Keratinocyte (primary cell): ENCODE results near the gene PLXNA2. TPM values are rescaled to one million over a fixed set of nuclear protein-coding genes. Genes with fewer than 3 reads are reported as not detected.

Experiments used
- DNase-seq: peaks from one replicate; pipeline ENCODE4 v3.0.0-alpha.2; 2011; ENCODE audit warnings: low read depth, missing footprints, low spot score
- FAIRE-seq: peaks from 2 replicates; lab custom pipeline; 2011; peaks lifted over from hg19 to GRCh38; lab: Jason Lieb, UNC
- H2AFZ ChIP-seq: 2 replicates; pipeline ENCODE4 v1.6.0; 2012; ENCODE audit warnings: low read length, control low read depth, inconsistent platforms; ENCODE audit not compliant: control insufficient read depth
- H3K27ac ChIP-seq: 2 replicates; pipeline ENCODE4 v1.5.1; 2011; ENCODE audit warnings: low read length; ENCODE audit not compliant: control insufficient read depth, insufficient read depth
- H3K27me3 ChIP-seq: 3 replicates; pipeline ENCODE4 v1.6.0; 2011; ENCODE audit warnings: low read length; ENCODE audit not compliant: control insufficient read depth, insufficient read depth; ENCODE audit errors: extremely low read depth
- H3K36me3 ChIP-seq, 2 experiments: 2 replicates in 1 of 2; 3 replicates in 1 of 2; pipeline ENCODE4 v1.5.1; 2011; ENCODE audit warnings: low read length in 2 of 2, mild to moderate bottlenecking in 1 of 2; ENCODE audit not compliant: control insufficient read depth in 2 of 2, insufficient read depth in 2 of 2; ENCODE audit errors: extremely low read depth in 1 of 2
- H3K4me1 ChIP-seq: 3 replicates; pipeline ENCODE4 v1.5.1; 2011; ENCODE audit warnings: low read length; ENCODE audit not compliant: control insufficient read depth, insufficient read depth; ENCODE audit errors: extremely low read depth
- H3K4me2 ChIP-seq: 3 replicates; pipeline ENCODE4 v1.6.0; 2011; ENCODE audit warnings: low read depth, low read length; ENCODE audit not compliant: control insufficient read depth, insufficient read depth; ENCODE audit errors: extremely low read depth
- H3K4me3 ChIP-seq, 3 experiments: fragments of 200-600 bp in 1 of 3; sonication (generic) in 1 of 3; 2 replicates in 2 of 3; 3 replicates in 1 of 3; pipeline ENCODE4 v1.5.1; 2011 to 2016; ENCODE audit warnings: low read length in 3 of 3, mild to moderate bottlenecking in 3 of 3, control low read depth in 2 of 3, inconsistent platforms in 1 of 3, low read depth in 1 of 3, mixed read lengths in 1 of 3, mixed run types in 1 of 3, moderate library complexity in 1 of 3; ENCODE audit not compliant: control insufficient read depth in 2 of 3, insufficient read depth in 2 of 3; ENCODE audit errors: extremely low read depth in 1 of 3
- H3K79me2 ChIP-seq: 2 replicates; pipeline ENCODE4 v1.6.0; 2012; ENCODE audit warnings: low read length; ENCODE audit not compliant: control insufficient read depth, insufficient read depth
- H3K9ac ChIP-seq: 3 replicates; pipeline ENCODE4 v1.6.0; 2011; ENCODE audit warnings: low read length; ENCODE audit not compliant: control insufficient read depth, insufficient read depth; ENCODE audit errors: extremely low read depth
- H3K9me1 ChIP-seq: 3 replicates; pipeline ENCODE4 v1.6.0; 2011; ENCODE audit warnings: low read length; ENCODE audit not compliant: control insufficient read depth, insufficient read depth; ENCODE audit errors: extremely low read depth
- H3K9me3 ChIP-seq: 2 replicates; pipeline ENCODE4 v1.5.1; 2012; ENCODE audit warnings: low read depth, low read length; ENCODE audit not compliant: control insufficient read depth
- H4K20me1 ChIP-seq: 3 replicates; pipeline ENCODE4 v1.6.0; 2011; ENCODE audit warnings: low read length; ENCODE audit not compliant: control insufficient read depth, insufficient read depth; ENCODE audit errors: extremely low read depth
- CTCF ChIP-seq, 3 experiments: IDR thresholded peaks in 1 of 3; conservative IDR thresholded peaks in 1 of 3; optimal IDR thresholded peaks in 1 of 3; 2 replicates in 2 of 3; 3 replicates in 1 of 3; pipeline versions ENCODE3 to v1.5.1; 2011; ENCODE audit warnings: low read length in 3 of 3, mild to moderate bottlenecking in 3 of 3, moderate library complexity in 2 of 3, control low read depth in 1 of 3, inconsistent platforms in 1 of 3; ENCODE audit not compliant: insufficient read depth in 2 of 3; ENCODE audit errors: extremely low read depth in 1 of 3
- EZH2 ChIP-seq: IDR thresholded peaks from one replicate; pipeline ENCODE4 v1.6.1; 2012; ENCODE audit warnings: inconsistent platforms, mild to moderate bottlenecking, low read length, moderate library complexity
- dilution Hi-C: fragments of 300-500 bp; cut with MboI; formaldehyde crosslinking; loops from one replicate; pipeline ENCODE4 v1.7.0; 2020; ENCODE audit warnings: low sequenced_read_pairs; ENCODE audit not compliant: extremely low pct_ligation_motif_present
- polyA plus RNA-seq, 5 experiments: library from polyadenylated mRNA; depleted of rRNA in 3 of 5; stranded (reverse) in 3 of 5; stranded (forward) in 1 of 5; unstranded in 1 of 5; fragments of >200 nt; gene quantifications; 1 replicate in 1 of 5; 2 replicates in 3 of 5; 3 replicates in 1 of 5; pipeline versions ENCODE4 v1.2.1 to v1.2.3, GENCODE V29; 2011 to 2012; ENCODE audit warnings: missing spikeins in 2 of 5, low read depth in 1 of 5, low replicate concordance in 1 of 5

PLXNA2 gene
- polyA plus RNA-seq, 1 donor (not counting 4 experiments of a cell fraction or from before 2014, with no cell fraction given) = 6.7 TPM

- FAIRE-seq = no peak
- Histone ChIP-seq H2AFZ (no peak overlapping the region), H3K4me3 (no peak overlapping the region), H3K4me2 (no peak overlapping the region), H3K27me3 (no peaks in the 10 kb centered on the region), H4K20me1 (no peaks in the 10 kb centered on the region), H3K36me3 (peaks cover 36 to 45% of the 10 kb centered on the region in 2 experiments), H3K9ac (no peak overlapping the region), H3K9me1 (no peaks in the 10 kb centered on the region), H3K4me1 (no peaks in the 10 kb centered on the region), H3K27ac (no peak overlapping the region), H3K79me2 (no peaks in the 10 kb centered on the region), H3K9me3 (no peaks in the 10 kb centered on the region)
- no peak for DNase-seq
- TF ChIP-seq CTCF (optimal IDR thresholded peaks at IDR 0.05 in 1 of 3, IDR thresholded peaks at IDR 0.05 in 1 of 3, conservative IDR thresholded peaks at IDR 0.05 in 1 of 3; ENCODE audit: extremely low read depth in 1 of 3, insufficient read depth in 2 of 3, low read length in 3 of 3) = no peak
- no peak for TF ChIP-seq EZH2
- dilution Hi-C loops = no loop called here
Observed at GRCh38 chr1:208039536-208040332, 204.4 kb downstream of the PLXNA2 start.

- TF ChIP-seq CTCF (optimal IDR thresholded peaks at IDR 0.05 in 1 of 3, IDR thresholded peaks at IDR 0.05 in 1 of 3, conservative IDR thresholded peaks at IDR 0.05 in 1 of 3; ENCODE audit: extremely low read depth in 1 of 3, insufficient read depth in 2 of 3, low read length in 3 of 3) (no peak), EZH2 (no peak)
- Histone ChIP-seq H3K4me2 (no peak overlapping the region), H3K27me3 (no peaks in the 10 kb centered on the region), H3K79me2 (no peaks in the 10 kb centered on the region), H2AFZ (no peak overlapping the region), H3K36me3 (peaks cover 27 to 34% of the 10 kb centered on the region in 2 experiments), H4K20me1 (no peaks in the 10 kb centered on the region), H3K9ac (no peak overlapping the region), H3K4me3 (no peak overlapping the region), H3K27ac (no peak overlapping the region), H3K9me3 (no peaks in the 10 kb centered on the region), H3K9me1 (no peaks in the 10 kb centered on the region), H3K4me1 (no peaks in the 10 kb centered on the region)
- dilution Hi-C loops = no loop called here
- DNase-seq (no peak), FAIRE-seq (no peak)
Observed at GRCh38 chr1:208038303-208038702, 205.9 kb downstream of the PLXNA2 start.
